ENCODE results near the gene PSME2. TPM values are rescaled to one million over a fixed set of nuclear protein-coding genes. Genes with fewer than 3 reads are reported as not detected.

PSME2 gene
- total RNA-seq, 2 experiments from 2014 or later: 81.7 to 83.2 TPM

DNA sequence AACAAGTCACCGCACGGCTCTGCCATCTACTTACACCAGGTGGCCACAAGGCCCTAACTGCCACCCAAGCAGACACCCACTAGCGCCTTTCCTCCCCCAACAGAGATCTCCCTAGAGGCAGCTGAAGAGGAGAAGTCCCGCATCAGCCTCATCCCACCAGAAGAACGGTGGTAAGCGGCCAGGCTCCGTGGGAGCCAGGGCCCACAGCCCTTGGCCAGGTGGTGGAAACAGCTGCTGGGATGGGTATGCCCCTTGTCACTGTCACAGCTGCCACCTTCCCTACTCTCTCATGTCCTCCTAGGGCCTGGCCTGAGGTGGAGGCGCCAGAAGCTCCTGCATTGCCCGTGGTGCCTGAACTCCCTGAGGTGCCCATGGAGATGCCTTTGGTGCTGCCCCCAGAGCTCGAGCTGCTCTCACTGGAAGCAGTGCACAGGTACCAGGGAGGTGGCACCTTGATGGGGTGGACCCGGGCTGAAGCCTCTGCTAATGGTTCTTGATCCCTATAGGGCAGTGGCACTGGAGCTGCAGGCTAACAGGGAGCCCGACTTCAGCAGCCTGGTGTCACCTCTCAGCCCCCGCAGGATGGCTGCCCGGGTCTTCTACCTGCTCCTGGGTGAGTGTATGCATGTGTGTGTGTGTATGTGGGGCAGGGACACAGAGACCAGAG, 33.0 kb upstream of the PSME2 start:
- ChIA-PET POLR2A (interaction anchor here (0.9 to 1.8 kb wide), 2 partner anchors 9 to 18 kb away, joined by 3 to 4 read pairs; partner anchors contain the start of genes IPO4 and IRF9), CTCF (interaction anchor here (1.0 kb wide), 1 partner anchor 36 kb away, joined by 3 read pairs; the partner anchor contains the start of gene MDP1)
- H3K36me3 Mint-ChIP-seq (ENCODE audit: low read depth): peaks cover 81% of the 10 kb centered on the region
- no peak for DNase-seq
- H3K27me3 Mint-ChIP-seq: no peaks in the 10 kb centered on the region
- peaks cover 6% of the 10 kb centered on the region for H3K4me1 Mint-ChIP-seq (ENCODE audit: low read depth)
- H3K27me3 ChIP-seq (ENCODE audit: control insufficient read depth in 1 of 2, insufficient read depth in 2 of 2, low read length in 2 of 2): no peaks in the 10 kb centered on the region
- no peak overlapping the region for H3K4me3 ChIP-seq (ENCODE audit: low read length)
- ATAC-seq (ENCODE audit: poor library complexity): no peak
- TF ChIP-seq CTCF (IDR thresholded peaks at IDR 0.05): no peak
- peaks cover 83% of the 10 kb centered on the region for H3K36me3 ChIP-seq (ENCODE audit: insufficient read depth, low read length)
- no peak overlapping the region for H3K4me3 Mint-ChIP-seq
- peaks cover 3% of the 10 kb centered on the region for H3K4me1 ChIP-seq (ENCODE audit: insufficient read depth, low read length)
- no peak overlapping the region for H3K27ac ChIP-seq (ENCODE audit: low read depth in 1 of 2, low read length in 2 of 2)
- H3K9me3 Mint-ChIP-seq: no peaks in the 10 kb centered on the region
- peak overlapping the region; percentile 47 for H3K27ac Mint-ChIP-seq
- no peaks in the 10 kb centered on the region for H3K9me3 ChIP-seq (ENCODE audit: control insufficient read depth in 1 of 2, insufficient read depth in 1 of 2, low read length in 2 of 2)
- intact Hi-C loops (cut with DNase I, micrococcal nuclease): no loop called here

- H3K27me3 Mint-ChIP-seq: no peaks in the 10 kb centered on the region
- Histone ChIP-seq H3K27me3 (ENCODE audit: control insufficient read depth in 1 of 2, insufficient read depth in 2 of 2, low read length in 2 of 2) (no peaks in the 10 kb centered on the region), H3K9me3 (ENCODE audit: control insufficient read depth in 1 of 2, insufficient read depth in 1 of 2, low read length in 2 of 2) (no peaks in the 10 kb centered on the region), H3K27ac (ENCODE audit: low read depth in 1 of 2, low read length in 2 of 2) (no peak overlapping the region), H3K4me1 (ENCODE audit: insufficient read depth, low read length) (peaks cover 3% of the 10 kb centered on the region), H3K4me3 (ENCODE audit: low read length) (no peak overlapping the region), H3K36me3 (ENCODE audit: insufficient read depth, low read length) (peaks cover 78% of the 10 kb centered on the region)
- no peak for TF ChIP-seq CTCF (IDR thresholded peaks at IDR 0.05)
- intact Hi-C loops (cut with DNase I, micrococcal nuclease): no loop called here
- no peak overlapping the region for H3K4me3 Mint-ChIP-seq
- H3K4me1 Mint-ChIP-seq (ENCODE audit: low read depth): peaks cover 7% of the 10 kb centered on the region
- H3K27ac Mint-ChIP-seq: peak overlapping the region; percentile 47
- POLR2A ChIA-PET: interaction anchor here (0.9 to 1.8 kb wide), 2 partner anchors 10 to 17 kb away, joined by 3 to 4 read pairs; partner anchors contain the start of genes IPO4 and IRF9
- CTCF ChIA-PET: interaction anchor here (1.0 kb wide), 1 partner anchor 37 kb away, joined by 3 read pairs; the partner anchor contains the start of gene MDP1
- DNase-seq: no peak
- ATAC-seq (ENCODE audit: poor library complexity): no peak
- H3K36me3 Mint-ChIP-seq (ENCODE audit: low read depth): peaks cover 77% of the 10 kb centered on the region
- H3K9me3 Mint-ChIP-seq: no peaks in the 10 kb centered on the region
Observed at GRCh38 chr14:24178399-24179178, 32.2 kb upstream of the PSME2 start.

DNA sequence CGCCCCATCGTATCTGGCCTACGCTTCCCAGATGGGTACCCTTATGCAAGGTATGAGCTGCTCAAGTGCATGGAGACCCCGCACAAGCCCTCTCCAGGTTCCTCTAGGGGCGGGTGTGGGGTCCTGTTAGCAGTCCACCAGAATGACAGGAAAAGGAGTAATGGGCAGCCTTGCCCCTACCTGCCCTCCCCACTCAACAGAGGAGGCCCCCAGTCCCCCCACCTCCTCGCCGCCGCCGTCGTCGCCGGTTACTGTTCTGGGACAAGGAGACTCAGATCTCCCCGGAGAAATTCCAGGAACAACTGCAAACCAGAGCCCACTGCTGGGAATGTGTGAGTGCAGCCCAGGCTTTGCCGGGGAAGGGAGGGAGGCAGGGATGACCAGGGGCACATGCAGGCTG, 31.5 kb upstream of the PSME2 start:
- no peak overlapping the region for H3K27ac ChIP-seq (ENCODE audit: low read depth in 1 of 2, low read length in 2 of 2)
- peaks cover 73% of the 10 kb centered on the region for H3K36me3 ChIP-seq (ENCODE audit: insufficient read depth, low read length)
- intact Hi-C loops (cut with DNase I, micrococcal nuclease): no loop called here
- no peaks in the 10 kb centered on the region for H3K9me3 Mint-ChIP-seq
- no peak overlapping the region for H3K27ac Mint-ChIP-seq
- ChIA-PET CTCF (no interaction called here), POLR2A (no interaction called here)
- no peak for TF ChIP-seq CTCF (IDR thresholded peaks at IDR 0.05)
- H3K4me3 Mint-ChIP-seq: no peak overlapping the region
- peaks cover 77% of the 10 kb centered on the region for H3K36me3 Mint-ChIP-seq (ENCODE audit: low read depth)
- peaks cover 3% of the 10 kb centered on the region for H3K4me1 ChIP-seq (ENCODE audit: insufficient read depth, low read length)
- no peaks in the 10 kb centered on the region for H3K9me3 ChIP-seq (ENCODE audit: control insufficient read depth in 1 of 2, insufficient read depth in 1 of 2, low read length in 2 of 2)
- DNase-seq (no peak), ATAC-seq (ENCODE audit: poor library complexity) (no peak)
- H3K27me3 ChIP-seq (ENCODE audit: control insufficient read depth in 1 of 2, insufficient read depth in 2 of 2, low read length in 2 of 2): no peaks in the 10 kb centered on the region
- H3K27me3 Mint-ChIP-seq: no peaks in the 10 kb centered on the region
- H3K4me1 Mint-ChIP-seq (ENCODE audit: low read depth): peaks cover 14% of the 10 kb centered on the region
- no peak overlapping the region for H3K4me3 ChIP-seq (ENCODE audit: low read length)

All from CD4-positive, alpha-beta T cell (primary cell).